Brain microvascular endothelial cell (primary cell): ENCODE data around the gene NRP1.
A peak's percentile ranks its signal among the peaks of the same experiment; 100 is the strongest.

Experiments used
- DNase-seq: peaks from one replicate; pipeline ENCODE4 v3.0.0-alpha.2; 2020
- H3K27ac ChIP-seq: fragments of 250-450 bp; sonication (Bioruptor Pico); 2 replicates; pipeline ENCODE4 v1.5.1; 2020; ENCODE audit warnings: mild to moderate bottlenecking, moderate library complexity
- H3K27me3 ChIP-seq: fragments of 250-450 bp; sonication (Bioruptor Pico); replicated peaks from 2 replicates; pipeline ENCODE4 v1.5.1; 2020; ENCODE audit warnings: mild to moderate bottlenecking
- H3K36me3 ChIP-seq: fragments of 250-450 bp; sonication (Bioruptor Pico); replicated peaks from 2 replicates; pipeline ENCODE4 v1.5.1; 2020; ENCODE audit warnings: mild to moderate bottlenecking
- H3K4me3 ChIP-seq: 2 replicates; pipeline ENCODE4 v1.5.1; 2011; ENCODE audit warnings: low read depth, mild to moderate bottlenecking, control low read depth, low read length, moderate library complexity
- CTCF ChIP-seq: IDR thresholded peaks from 2 replicates; pipeline ENCODE4 v1.5.1; 2011; ENCODE audit warnings: low read depth, mild to moderate bottlenecking, moderate library complexity, low read length, control low read depth, inconsistent platforms; ENCODE audit errors: missing control alignments
- in situ Hi-C: cut with HindIII; loops from 2 replicates; pipeline ENCODE4 v1.10.0; 2017; ENCODE audit warnings: low sequenced_read_pairs, low pct_ligation_motif_present

The NRP1 gene

GRCh38 chr10:33311640-33312039 is 22.8 kb downstream of the NRP1 start:
- Histone ChIP-seq H3K4me3 (no peak overlapping the region), H3K27me3 (no peaks in the 10 kb centered on the region), H3K36me3 (peaks cover 25% of the 10 kb centered on the region), H3K27ac (no peak overlapping the region)
- TF ChIP-seq CTCF: no peak
- in situ Hi-C loops: no loop called here
- no peak for DNase-seq

DNA sequence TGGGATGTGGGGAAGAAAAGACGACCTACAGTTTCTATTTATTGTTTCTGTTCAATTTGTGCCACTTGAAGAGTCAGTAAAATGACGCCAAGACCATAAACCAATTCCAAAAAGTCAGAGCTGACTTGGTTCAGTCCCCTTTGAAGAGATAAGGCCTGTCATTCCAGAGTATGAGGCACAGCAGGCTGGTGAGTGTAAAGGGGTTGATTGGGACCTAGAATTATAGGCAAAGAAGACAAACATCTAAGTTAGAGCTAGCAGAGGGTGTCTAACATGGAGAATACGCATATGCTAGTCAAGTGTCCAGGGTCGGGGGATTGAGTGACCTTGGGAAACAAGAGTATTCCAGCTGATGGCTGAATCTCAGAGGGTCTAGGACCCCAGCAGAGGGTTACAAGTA is 23.6 kb downstream of the NRP1 start:
- in situ Hi-C loops: no loop called here
- TF ChIP-seq CTCF: no peak
- H3K4me3 ChIP-seq: no peak overlapping the region
- DNase-seq: no peak
- peaks cover 25% of the 10 kb centered on the region for H3K36me3 ChIP-seq
- H3K27ac ChIP-seq: no peak overlapping the region
- no peaks in the 10 kb centered on the region for H3K27me3 ChIP-seq

- H3K27me3 ChIP-seq: no peaks in the 10 kb centered on the region
- in situ Hi-C loops: no loop called here
- H3K4me3 ChIP-seq: no peak overlapping the region
- TF ChIP-seq CTCF: no peak
- DNase-seq: no peak
- H3K36me3 ChIP-seq: peaks cover 26% of the 10 kb centered on the region
- H3K27ac ChIP-seq: no peak overlapping the region
These were observed 25.1 kb downstream of the NRP1 start for GRCh38 chr10:33309406-33309805.

DNA sequence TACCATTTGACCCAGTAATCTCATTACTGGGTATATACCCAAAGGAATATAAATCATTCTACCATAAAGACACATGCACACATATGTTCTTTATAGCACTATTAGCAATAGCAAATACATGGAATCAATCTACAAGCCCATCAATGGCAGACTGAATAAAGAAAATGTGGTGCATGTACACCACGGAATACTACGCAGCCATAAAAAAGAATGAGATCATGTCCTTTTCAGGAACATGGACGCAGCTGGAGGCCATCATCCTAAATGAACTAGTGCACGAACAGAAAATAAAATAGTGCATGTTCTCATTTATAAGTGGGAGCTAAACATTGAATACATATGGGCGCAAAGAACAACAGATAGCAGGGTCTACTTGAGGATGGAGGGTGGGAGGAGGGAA is 26.6 kb downstream of the NRP1 start:
- no peak for DNase-seq
- H3K27me3 ChIP-seq: no peaks in the 10 kb centered on the region
- in situ Hi-C loops: no loop called here

GRCh38 chr10:33306701-33307519 is 27.6 kb downstream of the NRP1 start:
- no peak for TF ChIP-seq CTCF
- in situ Hi-C loops: no loop called here
- peak overlapping the region; percentile 18 for H3K27ac ChIP-seq
- no peak overlapping the region for H3K4me3 ChIP-seq
- H3K27me3 ChIP-seq: no peaks in the 10 kb centered on the region
- peak; percentile 18 for DNase-seq
- H3K36me3 ChIP-seq: peaks cover 26% of the 10 kb centered on the region

More for the DNA sequence above, 26.6 kb downstream of the NRP1 start:
- no peak overlapping the region for H3K27ac ChIP-seq
- TF ChIP-seq CTCF: no peak
- H3K4me3 ChIP-seq: no peak overlapping the region
- peaks cover 26% of the 10 kb centered on the region for H3K36me3 ChIP-seq

- TF ChIP-seq CTCF: no peak
- in situ Hi-C loops: no loop called here
- Histone ChIP-seq H3K4me3 (no peak overlapping the region), H3K36me3 (peaks cover 23% of the 10 kb centered on the region), H3K27ac (peak overlapping the region; percentile 18), H3K27me3 (no peaks in the 10 kb centered on the region)
- DNase-seq: peak; percentile 40
These were observed 28.3 kb downstream of the NRP1 start for GRCh38 chr10:33306126-33306525.
